Erythroblast (primary cell): Measurements from ENCODE around the gene KCNIP4.

Experiments used
- GATA1 ChIP-seq: IDR thresholded peaks from 2 replicates; pipeline ENCODE4 v1.6.1; 2011; ENCODE audit warnings: low read depth, mild to moderate bottlenecking, control low read depth, low read length, moderate library complexity
- POLR2A ChIP-seq: IDR thresholded peaks from 2 replicates; pipeline ENCODE4 v1.6.1; 2011; ENCODE audit warnings: mild to moderate bottlenecking, low read length

DNA sequence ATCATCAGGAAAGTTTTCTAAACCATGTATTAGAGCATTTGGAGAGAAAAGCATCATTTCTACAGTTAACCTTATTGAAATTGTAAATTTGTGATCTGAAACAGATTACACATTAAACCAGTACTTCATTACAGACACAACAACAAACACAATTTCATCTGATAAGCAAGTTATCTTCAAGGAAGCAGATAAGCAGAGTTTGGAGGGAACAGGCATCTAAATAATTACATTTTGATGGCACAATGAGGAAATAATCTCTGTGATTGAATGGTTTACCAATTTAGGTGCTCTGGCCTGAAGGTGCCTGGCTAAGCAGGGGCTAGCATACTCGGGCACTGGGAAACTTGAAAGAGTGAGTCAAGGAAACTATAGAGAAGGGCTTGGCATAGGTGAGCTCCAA lies 628.5 kb downstream of the KCNIP4 start:
- no peak for TF ChIP-seq POLR2A
- TF ChIP-seq GATA1 = no peak
